ENCODE results near the gene SGCD.
"Not testable (repeated sequence)": the region's sequence is repeated elsewhere in the genome, so short reads cannot be mapped to it uniquely, and the experiment has no call there.

The SGCD gene

GRCh38 chr5:156654444-156654843 is 327.5 kb downstream of the SGCD start:
- no peak for DNase-seq

GRCh38 chr5:156655732-156656131 is 328.8 kb downstream of the SGCD start:
- no peak for DNase-seq

GRCh38 chr5:156664832-156665231 is 337.9 kb downstream of the SGCD start:
- DNase-seq, result not testable (repeated sequence)

- not testable (repeated sequence) for DNase-seq
Observed at GRCh38 chr5:156666686-156667085, 339.7 kb downstream of the SGCD start.

- DNase-seq, result no peak
Observed at GRCh38 chr5:156667616-156668015, 340.7 kb downstream of the SGCD start.

- DNase-seq, result no peak
Observed at GRCh38 chr5:156669416-156669815, 342.5 kb downstream of the SGCD start.

- DNase-seq, result no peak
Observed at GRCh38 chr5:156670615-156671014, 343.7 kb downstream of the SGCD start.

- no peak for DNase-seq
Observed at GRCh38 chr5:156675395-156675794, 348.4 kb downstream of the SGCD start.

GRCh38 chr5:156677963-156678362 is 351.0 kb downstream of the SGCD start:
- DNase-seq, result no peak

- DNase-seq, result no peak
Observed at GRCh38 chr5:156678484-156678883, 351.5 kb downstream of the SGCD start.

- no peak for DNase-seq
Observed at GRCh38 chr5:156680831-156681230, 353.9 kb downstream of the SGCD start.

GRCh38 chr5:156681265-156681664 is 354.3 kb downstream of the SGCD start:
- DNase-seq, result no peak

- no peak for DNase-seq
Observed at GRCh38 chr5:156682971-156683370, 356.0 kb downstream of the SGCD start.

- DNase-seq, result no peak
Observed at GRCh38 chr5:156683509-156683908, 356.5 kb downstream of the SGCD start.

GRCh38 chr5:156684216-156684615 is 357.3 kb downstream of the SGCD start:
- no peak for DNase-seq

- DNase-seq, result no peak
Observed at GRCh38 chr5:156685481-156685880, 358.5 kb downstream of the SGCD start.

GRCh38 chr5:156686380-156686779 is 359.4 kb downstream of the SGCD start:
- no peak for DNase-seq

- DNase-seq, result no peak
Observed at GRCh38 chr5:156686796-156687195, 359.8 kb downstream of the SGCD start.

GRCh38 chr5:156687514-156687913 is 360.6 kb downstream of the SGCD start:
- no peak for DNase-seq

- no peak for DNase-seq
Observed at GRCh38 chr5:156691572-156691971, 364.6 kb downstream of the SGCD start.

- no peak for DNase-seq
Observed at GRCh38 chr5:156693113-156693512, 366.1 kb downstream of the SGCD start.

- DNase-seq, result no peak
Observed at GRCh38 chr5:156694598-156694997, 367.6 kb downstream of the SGCD start.

GRCh38 chr5:156695774-156696173 is 368.8 kb downstream of the SGCD start:
- no peak for DNase-seq

- no peak for DNase-seq
Observed at GRCh38 chr5:156698323-156698722, 371.4 kb downstream of the SGCD start.

- no peak for DNase-seq
Observed at GRCh38 chr5:156699147-156699546, 372.2 kb downstream of the SGCD start.

- no peak for DNase-seq
Observed at GRCh38 chr5:156704139-156704538, 377.2 kb downstream of the SGCD start.

All from inflammatory macrophage treated with lipopolysaccharide for 1 hour (primary cell).